ENCODE results near the gene UMAD1.

Gene UMAD1

GRCh38 chr7:7739204-7740036 lies 98.9 kb downstream of the UMAD1 start:
- no peak for TF ChIP-seq GATA1 (IDR thresholded peaks at IDR 0.05; ENCODE audit: low read depth, low read length)
- no peak for TF ChIP-seq POLR2A (IDR thresholded peaks at IDR 0.05; ENCODE audit: low read length)

GRCh38 chr7:7740037-7740355 lies 99.4 kb downstream of the UMAD1 start:
- TF ChIP-seq POLR2A (IDR thresholded peaks at IDR 0.05; ENCODE audit: low read length), result no peak
- no peak for TF ChIP-seq GATA1 (IDR thresholded peaks at IDR 0.05; ENCODE audit: low read depth, low read length)
- no peak for DNase-seq

More at GRCh38 chr7:7739204-7740036, 98.9 kb downstream of the UMAD1 start:
- no peak for DNase-seq

GRCh38 chr7:7742223-7742622 lies 101.7 kb downstream of the UMAD1 start:
- no peak for DNase-seq
- TF ChIP-seq GATA1 (IDR thresholded peaks at IDR 0.05; ENCODE audit: low read depth, low read length), result no peak
- TF ChIP-seq POLR2A (IDR thresholded peaks at IDR 0.05; ENCODE audit: low read length), result no peak

GRCh38 chr7:7745258-7745657 lies 104.7 kb downstream of the UMAD1 start:
- TF ChIP-seq POLR2A (IDR thresholded peaks at IDR 0.05; ENCODE audit: low read length) (no peak), GATA1 (IDR thresholded peaks at IDR 0.05; ENCODE audit: low read depth, low read length) (no peak)
- DNase-seq, result no peak

- TF ChIP-seq POLR2A (IDR thresholded peaks at IDR 0.05; ENCODE audit: low read length) (no peak), GATA1 (IDR thresholded peaks at IDR 0.05; ENCODE audit: low read depth, low read length) (no peak)
- no peak for DNase-seq
Measured at GRCh38 chr7:7745966-7746365, 105.4 kb downstream of the UMAD1 start.

GRCh38 chr7:7746458-7746857 lies 105.9 kb downstream of the UMAD1 start:
- peak; percentile 43 to 47 for DNase-seq
- TF ChIP-seq POLR2A (IDR thresholded peaks at IDR 0.05; ENCODE audit: low read length) (no peak), GATA1 (IDR thresholded peaks at IDR 0.05; ENCODE audit: low read depth, low read length) (no peak)

GRCh38 chr7:7750571-7751242 lies 110.2 kb downstream of the UMAD1 start:
- no peak for DNase-seq
- TF ChIP-seq POLR2A (IDR thresholded peaks at IDR 0.05; ENCODE audit: low read length), result no peak
- no peak for TF ChIP-seq GATA1 (IDR thresholded peaks at IDR 0.05; ENCODE audit: low read depth, low read length)

GRCh38 chr7:7751243-7752092 lies 110.9 kb downstream of the UMAD1 start:
- DNase-seq, result peak in 1 of 2 experiments; percentile 23
- no peak for TF ChIP-seq POLR2A (IDR thresholded peaks at IDR 0.05; ENCODE audit: low read length)
- TF ChIP-seq GATA1 (IDR thresholded peaks at IDR 0.05; ENCODE audit: low read depth, low read length), result no peak

- DNase-seq, result no peak
- TF ChIP-seq POLR2A (IDR thresholded peaks at IDR 0.05; ENCODE audit: low read length) (no peak), GATA1 (IDR thresholded peaks at IDR 0.05; ENCODE audit: low read depth, low read length) (no peak)
Measured at GRCh38 chr7:7756577-7756976, 116.0 kb downstream of the UMAD1 start.

GRCh38 chr7:7757576-7757975 lies 117.0 kb downstream of the UMAD1 start:
- DNase-seq, result no peak
- no peak for TF ChIP-seq GATA1 (IDR thresholded peaks at IDR 0.05; ENCODE audit: low read depth, low read length)
- TF ChIP-seq POLR2A (IDR thresholded peaks at IDR 0.05; ENCODE audit: low read length), result no peak

GRCh38 chr7:7761340-7761973 lies 120.9 kb downstream of the UMAD1 start:
- TF ChIP-seq POLR2A (IDR thresholded peaks at IDR 0.05; ENCODE audit: low read length) (no peak), GATA1 (IDR thresholded peaks at IDR 0.05; ENCODE audit: low read depth, low read length) (no peak)
- peak; percentile 59 to 60 for DNase-seq

- TF ChIP-seq POLR2A (IDR thresholded peaks at IDR 0.05; ENCODE audit: low read length) (peak; percentile 42), GATA1 (IDR thresholded peaks at IDR 0.05; ENCODE audit: low read depth, low read length) (no peak)
- peak; percentile 43 to 61 for DNase-seq
Measured at GRCh38 chr7:7761974-7762779, 121.6 kb downstream of the UMAD1 start.
